NCI-H510A treated with DMSO at 0.1 percent for 48 hours (cell line): ENCODE data around the gene CXCL8.

ENCODE experiments used
- DNase-seq: peaks from one replicate; lab custom pipeline; 2025; lab: John Stamatoyannopoulos, UW

The CXCL8 gene

GRCh38 chr4:73718375-73719373, 21.7 kb upstream of the CXCL8 start:
- no peak for DNase-seq

GRCh38 chr4:73721435-73721834, 18.9 kb upstream of the CXCL8 start:
- DNase-seq, result no peak

GRCh38 chr4:73721909-73722308, 18.5 kb upstream of the CXCL8 start:
- no peak for DNase-seq

GRCh38 chr4:73723023-73723422, 17.3 kb upstream of the CXCL8 start:
- DNase-seq, result no peak

- DNase-seq, result no peak
Observed at GRCh38 chr4:73723928-73724327, 16.4 kb upstream of the CXCL8 start.

GRCh38 chr4:73725510-73725909, 14.9 kb upstream of the CXCL8 start:
- DNase-seq, result no peak

- DNase-seq, result no peak
Observed at GRCh38 chr4:73725985-73726384, 14.4 kb upstream of the CXCL8 start.

GRCh38 chr4:73727685-73728084, 12.7 kb upstream of the CXCL8 start:
- no peak for DNase-seq

GRCh38 chr4:73728091-73728741, 12.2 kb upstream of the CXCL8 start:
- DNase-seq, result no peak

GRCh38 chr4:73729534-73730165, 10.7 kb upstream of the CXCL8 start:
- peak; percentile 83 for DNase-seq

- DNase-seq, result peak; percentile 76
Observed at GRCh38 chr4:73730292-73730691, 10.1 kb upstream of the CXCL8 start.

- no peak for DNase-seq
Observed at GRCh38 chr4:73730867-73731266, 9.5 kb upstream of the CXCL8 start.

- DNase-seq, result no peak
Observed at GRCh38 chr4:73731968-73732610, 8.3 kb upstream of the CXCL8 start.

- no peak for DNase-seq
Observed at GRCh38 chr4:73732759-73733431, 7.5 kb upstream of the CXCL8 start.

- no peak for DNase-seq
Observed at GRCh38 chr4:73734530-73735001, 5.8 kb upstream of the CXCL8 start.

GRCh38 chr4:73735231-73735630, 5.1 kb upstream of the CXCL8 start:
- DNase-seq, result no peak

GRCh38 chr4:73741031-73741749, 821 bp downstream of the CXCL8 start:
- DNase-seq, result peak; percentile 53

GRCh38 chr4:73741750-73742489, 1.6 kb downstream of the CXCL8 start:
- DNase-seq, result no peak

- DNase-seq, result no peak
Observed at GRCh38 chr4:73742490-73743160, 2.3 kb downstream of the CXCL8 start.

GRCh38 chr4:73743281-73743680, 2.9 kb downstream of the CXCL8 start:
- no peak for DNase-seq
